ENCODE results near the gene GCK.

The GCK gene

GRCh38 chr7:44212018-44212417 lies 22.8 kb upstream of the GCK start:
- Histone ChIP-seq H3K27ac (ENCODE audit: low read depth, low read length) (no peak overlapping the region), H3K36me3 (ENCODE audit: low read length) (0 out of 2 replicates have a peak, but pooled peaks cover 1% of the 10 kb centered on the region), H3K27me3 (ENCODE audit: low read length) (no peaks in the 10 kb centered on the region), H3K9ac (ENCODE audit: low read length) (no peak overlapping the region), H3K4me3 (ENCODE audit: insufficient read depth, low read length, poor library complexity, severe bottlenecking) (no peak overlapping the region), H3K79me2 (ENCODE audit: insufficient read depth, low read length) (no peaks in the 10 kb centered on the region), H3K9me3 (ENCODE audit: insufficient read depth, low read length) (no peaks in the 10 kb centered on the region), H4K20me1 (ENCODE audit: low read depth, low read length) (no peaks in the 10 kb centered on the region), H3K4me2 (ENCODE audit: low read depth, low read length, poor library complexity, severe bottlenecking) (no peak overlapping the region), H3F3A (ENCODE audit: insufficient read depth) (no peaks in the 10 kb centered on the region), H3K9me2 (replicated peaks; ENCODE audit: insufficient read depth, low read length) (no peaks in the 10 kb centered on the region), H2AFZ (ENCODE audit: low read depth, low read length, severe bottlenecking) (no peak overlapping the region)
- TF ChIP-seq EZH2phosphoT487 (conservative IDR thresholded peaks at IDR 0.05; ENCODE audit: low read length), result no peak
- TF ChIP-seq, protein P1, sequence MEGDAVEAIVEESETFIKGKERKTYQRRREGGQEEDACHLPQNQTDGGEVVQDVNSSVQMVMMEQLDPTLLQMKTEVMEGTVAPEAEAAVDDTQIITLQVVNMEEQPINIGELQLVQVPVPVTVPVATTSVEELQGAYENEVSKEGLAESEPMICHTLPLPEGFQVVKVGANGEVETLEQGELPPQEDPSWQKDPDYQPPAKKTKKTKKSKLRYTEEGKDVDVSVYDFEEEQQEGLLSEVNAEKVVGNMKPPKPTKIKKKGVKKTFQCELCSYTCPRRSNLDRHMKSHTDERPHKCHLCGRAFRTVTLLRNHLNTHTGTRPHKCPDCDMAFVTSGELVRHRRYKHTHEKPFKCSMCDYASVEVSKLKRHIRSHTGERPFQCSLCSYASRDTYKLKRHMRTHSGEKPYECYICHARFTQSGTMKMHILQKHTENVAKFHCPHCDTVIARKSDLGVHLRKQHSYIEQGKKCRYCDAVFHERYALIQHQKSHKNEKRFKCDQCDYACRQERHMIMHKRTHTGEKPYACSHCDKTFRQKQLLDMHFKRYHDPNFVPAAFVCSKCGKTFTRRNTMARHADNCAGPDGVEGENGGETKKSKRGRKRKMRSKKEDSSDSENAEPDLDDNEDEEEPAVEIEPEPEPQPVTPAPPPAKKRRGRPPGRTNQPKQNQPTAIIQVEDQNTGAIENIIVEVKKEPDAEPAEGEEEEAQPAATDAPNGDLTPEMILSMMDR (IDR thresholded peaks at IDR 0.05; ENCODE audit: insufficient read depth, low read length, poor library complexity, severe bottlenecking), result no peak

GRCh38 chr7:44211126-44211675 lies 22.0 kb upstream of the GCK start:
- no peak overlapping the region for H3K4me2 ChIP-seq (ENCODE audit: low read depth, low read length, poor library complexity, severe bottlenecking)
- 0 out of 2 replicates have a peak, but pooled peaks cover 5% of the 10 kb centered on the region for H3K36me3 ChIP-seq (ENCODE audit: low read length)
- H3K27me3 ChIP-seq (ENCODE audit: low read length), result no peaks in the 10 kb centered on the region

GRCh38 chr7:44210107-44210506 lies 20.9 kb upstream of the GCK start:
- Histone ChIP-seq H3F3A (ENCODE audit: insufficient read depth) (no peaks in the 10 kb centered on the region), H2AFZ (ENCODE audit: low read depth, low read length, severe bottlenecking) (no peak overlapping the region), H3K79me2 (ENCODE audit: insufficient read depth, low read length) (0 out of 2 replicates have a peak, but pooled peaks cover 3% of the 10 kb centered on the region), H3K4me3 (ENCODE audit: insufficient read depth, low read length, poor library complexity, severe bottlenecking) (no peak overlapping the region), H3K9me2 (replicated peaks; ENCODE audit: insufficient read depth, low read length) (no peaks in the 10 kb centered on the region), H4K20me1 (ENCODE audit: low read depth, low read length) (no peaks in the 10 kb centered on the region), H3K27ac (ENCODE audit: low read depth, low read length) (no peak overlapping the region), H3K9ac (ENCODE audit: low read length) (no peak overlapping the region), H3K27me3 (ENCODE audit: low read length) (no peaks in the 10 kb centered on the region), H3K36me3 (ENCODE audit: low read length) (peaks cover 8% of the 10 kb centered on the region; the same call in 1 of the 2 replicates), H3K4me2 (ENCODE audit: low read depth, low read length, poor library complexity, severe bottlenecking) (no peak overlapping the region), H3K9me3 (ENCODE audit: insufficient read depth, low read length) (no peaks in the 10 kb centered on the region)
- TF ChIP-seq EZH2phosphoT487 (conservative IDR thresholded peaks at IDR 0.05; ENCODE audit: low read length), result no peak
- TF ChIP-seq, protein P1 (IDR thresholded peaks at IDR 0.05; ENCODE audit: insufficient read depth, low read length, poor library complexity, severe bottlenecking), result no peak

More at GRCh38 chr7:44211126-44211675, 22.0 kb upstream of the GCK start:
- H3K79me2 ChIP-seq (ENCODE audit: insufficient read depth, low read length), result no peaks in the 10 kb centered on the region
- no peak overlapping the region for H2AFZ ChIP-seq (ENCODE audit: low read depth, low read length, severe bottlenecking)
- no peaks in the 10 kb centered on the region for H3F3A ChIP-seq (ENCODE audit: insufficient read depth)
- H4K20me1 ChIP-seq (ENCODE audit: low read depth, low read length), result no peaks in the 10 kb centered on the region
- no peak overlapping the region for H3K4me3 ChIP-seq (ENCODE audit: insufficient read depth, low read length, poor library complexity, severe bottlenecking)
- no peak overlapping the region for H3K9ac ChIP-seq (ENCODE audit: low read length)
- no peaks in the 10 kb centered on the region for H3K9me2 ChIP-seq (replicated peaks; ENCODE audit: insufficient read depth, low read length)
- no peaks in the 10 kb centered on the region for H3K9me3 ChIP-seq (ENCODE audit: insufficient read depth, low read length)
- TF ChIP-seq, protein P1 (IDR thresholded peaks at IDR 0.05; ENCODE audit: insufficient read depth, low read length, poor library complexity, severe bottlenecking), result no peak
- no peak for TF ChIP-seq EZH2phosphoT487 (conservative IDR thresholded peaks at IDR 0.05; ENCODE audit: low read length)
- no peak overlapping the region for H3K27ac ChIP-seq (ENCODE audit: low read depth, low read length)
